ENCODE results near the gene PCDHA5. TPM values are rescaled to one million over a fixed set of nuclear protein-coding genes. Genes with fewer than 3 reads are reported as not detected.
"Not testable (repeated sequence)": the region's sequence is repeated elsewhere in the genome, so short reads cannot be mapped to it uniquely, and the experiment has no call there.

PCDHA5 gene
- total and polyA plus RNA-seq, 2 experiments from 2014 or later: 0.15 to 2.5 TPM

DNA sequence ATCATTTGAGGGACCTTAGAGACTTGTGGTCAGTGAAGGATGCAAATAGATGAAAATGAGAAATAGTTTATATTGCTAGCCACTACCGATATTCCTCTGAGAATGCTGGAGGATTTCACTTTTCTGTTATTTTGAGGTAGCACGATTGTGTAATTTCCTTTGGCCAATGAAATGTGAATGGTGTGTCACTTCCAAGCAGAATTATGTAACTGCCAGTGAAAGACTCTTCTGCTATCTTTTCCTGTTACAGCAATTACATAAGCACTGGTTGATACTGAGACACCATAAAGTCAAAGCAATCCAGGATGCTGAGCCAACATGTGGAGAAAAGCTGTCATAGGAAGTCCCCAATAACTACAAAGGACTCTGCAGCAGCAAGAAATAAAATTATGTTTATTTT is 30.3 kb upstream of the PCDHA5 start:
- no peak overlapping the region for H3K27ac ChIP-seq
- 88% methylated on average over 2 of the region's 2 CpGs for WGBS (ENCODE audit: low lambda C conversion rate, missing lambda C conversion rate)
- no peaks in the 10 kb centered on the region for H3K79me2 ChIP-seq
- no peaks in the 10 kb centered on the region for H4K20me1 ChIP-seq (ENCODE audit: insufficient read depth, poor library complexity, severe bottlenecking)
- no peak overlapping the region for H3K4me3 ChIP-seq
- H3K36me3 ChIP-seq (replicated peaks; ENCODE audit: insufficient read depth, low read depth): no peaks in the 10 kb centered on the region
- H3K9me3 ChIP-seq (ENCODE audit: low read depth): peaks cover 14% of the 10 kb centered on the region
- no peak overlapping the region for H2AFZ ChIP-seq
- TF ChIP-seq CTCF (IDR thresholded peaks at IDR 0.05; ENCODE audit: poor library complexity) (no peak), EZH2 (IDR thresholded peaks at IDR 0.05; ENCODE audit: borderline replicate concordance) (no peak), EZH2phosphoT487 (IDR thresholded peaks at IDR 0.05; ENCODE audit: low read depth, severe bottlenecking, unreplicated experiment) (no peak)
- no peaks in the 10 kb centered on the region for H3K9me2 ChIP-seq (replicated peaks; ENCODE audit: insufficient read depth)
- no peaks in the 10 kb centered on the region for H3K27me3 ChIP-seq
- no peaks in the 10 kb centered on the region for H3K4me1 ChIP-seq (ENCODE audit: insufficient read depth)
- DNase-seq (ENCODE audit: low spot score): no peak
- no peak overlapping the region for H3K4me2 ChIP-seq

- Histone ChIP-seq H3K4me3 (peak within 1 kb of the TSS; percentile 34), H3K4me2 (peak within 1 kb of the TSS; percentile 66)
Measured at GRCh38 chr5:140794595-140795258, 26.7 kb upstream of the PCDHA5 start, which contains the start of gene PCDHA2. Gene PCDHA2, plus strand, starts transcription at chr5:140794852.

DNA sequence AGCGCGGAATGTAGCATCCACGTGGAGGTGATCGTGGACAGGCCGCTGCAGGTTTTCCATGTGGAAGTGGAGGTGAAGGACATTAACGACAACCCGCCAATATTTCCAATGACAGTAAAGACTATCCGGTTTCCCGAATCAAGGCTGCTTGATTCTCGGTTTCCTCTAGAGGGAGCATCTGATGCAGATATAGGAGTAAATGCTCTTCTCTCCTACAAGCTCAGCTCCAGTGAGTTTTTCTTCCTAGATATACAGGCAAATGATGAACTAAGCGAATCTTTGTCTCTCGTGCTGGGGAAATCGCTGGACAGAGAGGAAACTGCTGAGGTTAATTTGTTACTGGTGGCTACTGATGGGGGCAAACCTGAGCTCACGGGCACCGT is 26.2 kb upstream of the PCDHA5 start:
- peak; percentile 54 for DNase-seq (ENCODE audit: low spot score)
- TF ChIP-seq CTCF (IDR thresholded peaks at IDR 0.05; ENCODE audit: poor library complexity) (peak; percentile 52), EZH2 (IDR thresholded peaks at IDR 0.05; ENCODE audit: borderline replicate concordance) (no peak)
- no peaks in the 10 kb centered on the region for H3K9me2 ChIP-seq (replicated peaks; ENCODE audit: insufficient read depth)
- H3K36me3 ChIP-seq (replicated peaks; ENCODE audit: insufficient read depth, low read depth): no peaks in the 10 kb centered on the region
- H3K9me3 ChIP-seq (ENCODE audit: low read depth): peaks cover 24% of the 10 kb centered on the region
- H2AFZ ChIP-seq: peak overlapping the region; percentile 57
- peak overlapping the region; percentile 66 for H3K4me2 ChIP-seq
- peak overlapping the region; percentile 34 for H3K4me3 ChIP-seq
- no peaks in the 10 kb centered on the region for H3K27me3 ChIP-seq
- H3K79me2 ChIP-seq: no peaks in the 10 kb centered on the region
- peak overlapping the region; percentile 14 for H3K27ac ChIP-seq
- no peaks in the 10 kb centered on the region for H4K20me1 ChIP-seq (ENCODE audit: insufficient read depth, poor library complexity, severe bottlenecking)
- WGBS (ENCODE audit: low lambda C conversion rate, missing lambda C conversion rate): 24% methylated on average over 15 of the region's 15 CpGs
- no peaks in the 10 kb centered on the region for H3K4me1 ChIP-seq (ENCODE audit: insufficient read depth)

More at GRCh38 chr5:140794595-140795258, 26.7 kb upstream of the PCDHA5 start, which contains the start of gene PCDHA2:
- Histone ChIP-seq H3K9me3 (ENCODE audit: low read depth) (peaks cover 24% of the 10 kb centered on the region), H3K27ac (peak within 1 kb of the TSS; percentile 14), H3K4me1 (ENCODE audit: insufficient read depth) (no peaks in the 10 kb centered on the region), H3K9me2 (replicated peaks; ENCODE audit: insufficient read depth) (no peaks in the 10 kb centered on the region), H4K20me1 (ENCODE audit: insufficient read depth, poor library complexity, severe bottlenecking) (no peaks in the 10 kb centered on the region), H3K79me2 (no peaks in the 10 kb centered on the region), H2AFZ (peak within 1 kb of the TSS; percentile 57), H3K27me3 (no peaks in the 10 kb centered on the region), H3K36me3 (replicated peaks; ENCODE audit: insufficient read depth, low read depth) (no peaks in the 10 kb centered on the region)
- TF ChIP-seq EZH2phosphoT487 (IDR thresholded peaks at IDR 0.05; ENCODE audit: low read depth, severe bottlenecking, unreplicated experiment) (no peak), CTCF (IDR thresholded peaks at IDR 0.05; ENCODE audit: poor library complexity) (peak; percentile 64)
- peak; percentile 65 for DNase-seq (ENCODE audit: low spot score)
- 9% methylated on average over 27 of the region's 27 CpGs for WGBS (ENCODE audit: low lambda C conversion rate, missing lambda C conversion rate)

- not testable (repeated sequence) for H2AFZ ChIP-seq; H3K36me3 ChIP-seq (replicated peaks; ENCODE audit: insufficient read depth, low read depth); H3K4me3 ChIP-seq; H3K4me1 ChIP-seq (ENCODE audit: insufficient read depth); H4K20me1 ChIP-seq (ENCODE audit: insufficient read depth, poor library complexity, severe bottlenecking); DNase-seq (ENCODE audit: low spot score); H3K4me2 ChIP-seq; H3K27me3 ChIP-seq; H3K79me2 ChIP-seq; H3K27ac ChIP-seq; H3K9me2 ChIP-seq (replicated peaks; ENCODE audit: insufficient read depth)
- 99% methylated on average over 65 of the region's 72 CpGs for WGBS (ENCODE audit: low lambda C conversion rate, missing lambda C conversion rate)
- H3K9me3 ChIP-seq (ENCODE audit: low read depth): peaks cover 32% of the 10 kb centered on the region
Measured at GRCh38 chr5:140796072-140796717, 25.2 kb upstream of the PCDHA5 start.

All from hepatocyte (in vitro differentiated cells).